GM21529 (cell line): Measurements from ENCODE around the gene LRRC37B.
A peak's percentile ranks its signal among the peaks of the same experiment; 100 is the strongest.
"Not testable (repeated sequence)": the region's sequence is repeated elsewhere in the genome, so short reads cannot be mapped to it uniquely, and the experiment has no call there.

Experiments used
- ATAC-seq: cut with Tn5 transposase; IDR thresholded peaks from one replicate; pipeline ENCODE4 v1.9.1; 2021; ENCODE audit not compliant: unreplicated experiment

LRRC37B gene

GRCh38 chr17:32041306-32041875 lies 34.2 kb downstream of the LRRC37B start:
- not testable (repeated sequence) for ATAC-seq

- not testable (repeated sequence) for ATAC-seq
These were observed 35.1 kb downstream of the LRRC37B start for GRCh38 chr17:32042266-32042665.

- ATAC-seq: not testable (repeated sequence)
These were observed 38.4 kb downstream of the LRRC37B start for GRCh38 chr17:32045611-32046010.

GRCh38 chr17:32047663-32048062 lies 40.5 kb downstream of the LRRC37B start:
- ATAC-seq: not testable (repeated sequence)

- ATAC-seq: not testable (repeated sequence)
These were observed 47.8 kb downstream of the LRRC37B start for GRCh38 chr17:32054985-32055384.

- ATAC-seq: not testable (repeated sequence)
These were observed 48.2 kb downstream of the LRRC37B start for GRCh38 chr17:32055425-32055824.

- ATAC-seq: not testable (repeated sequence)
These were observed 49.3 kb downstream of the LRRC37B start for GRCh38 chr17:32056500-32056899.

- not testable (repeated sequence) for ATAC-seq
These were observed 50.4 kb downstream of the LRRC37B start for GRCh38 chr17:32057460-32058105.

GRCh38 chr17:32060695-32061094 lies 53.5 kb downstream of the LRRC37B start:
- not testable (repeated sequence) for ATAC-seq

- not testable (repeated sequence) for ATAC-seq
These were observed 54.7 kb downstream of the LRRC37B start for GRCh38 chr17:32061840-32062239.

GRCh38 chr17:32064091-32064490 lies 56.9 kb downstream of the LRRC37B start:
- not testable (repeated sequence) for ATAC-seq

- ATAC-seq: not testable (repeated sequence)
These were observed 59.0 kb downstream of the LRRC37B start for GRCh38 chr17:32066123-32066680.

GRCh38 chr17:32066863-32067642 lies 59.9 kb downstream of the LRRC37B start:
- ATAC-seq: not testable (repeated sequence)

GRCh38 chr17:32069067-32069466 lies 61.9 kb downstream of the LRRC37B start:
- ATAC-seq: not testable (repeated sequence)

GRCh38 chr17:32071961-32072360 lies 64.8 kb downstream of the LRRC37B start:
- ATAC-seq: peak; percentile 85

- not testable (repeated sequence) for ATAC-seq
These were observed 65.9 kb downstream of the LRRC37B start for GRCh38 chr17:32073131-32073530.

- ATAC-seq: peak; percentile 91
These were observed 72.6 kb downstream of the LRRC37B start for GRCh38 chr17:32079753-32080152.

- not testable (repeated sequence) for ATAC-seq
These were observed 76.4 kb downstream of the LRRC37B start for GRCh38 chr17:32083550-32083979.

- not testable (repeated sequence) for ATAC-seq
These were observed 77.1 kb downstream of the LRRC37B start for GRCh38 chr17:32084003-32084941.
